ENCODE measurements around the gene DNAH7. TPM values are rescaled to one million over a fixed set of nuclear protein-coding genes. Genes with fewer than 3 reads are reported as not detected.
"Not testable (repeated sequence)": the region's sequence is repeated elsewhere in the genome, so short reads cannot be mapped to it uniquely, and the experiment has no call there.

Gene DNAH7
- total RNA-seq, 1 donor from 2014 or later: 1.2 TPM

GRCh38 chr2:195695002-195695631 is 373.5 kb downstream of the DNAH7 start:
- FAIRE-seq: no peak

GRCh38 chr2:195694553-195694952 is 374.1 kb downstream of the DNAH7 start:
- TF ChIP-seq CTCF (IDR thresholded peaks at IDR 0.05; ENCODE audit: insufficient read depth, low read depth, low read length) (no peak), EZH2 (IDR thresholded peaks at IDR 0.05; ENCODE audit: insufficient read depth, low read length) (no peak)
- no peaks in the 10 kb centered on the region for H3K4me1 ChIP-seq (ENCODE audit: insufficient read depth, low read length)
- FAIRE-seq: no peak
- H3K79me2 ChIP-seq (ENCODE audit: insufficient read depth, low read length): peaks cover 23% of the 10 kb centered on the region
- no peak overlapping the region for H3K27ac ChIP-seq (ENCODE audit: low read depth, low read length)
- Mint-ChIP-seq H3K27ac (ENCODE audit: unreplicated experiment) (peak overlapping the region; percentile 53), H3K27me3 (ENCODE audit: low read depth, unreplicated experiment) (no peaks in the 10 kb centered on the region), H3K4me1 (ENCODE audit: low read depth, unreplicated experiment) (peaks cover 7% of the 10 kb centered on the region), H3K36me3 (ENCODE audit: low read depth, unreplicated experiment) (peaks cover 4% of the 10 kb centered on the region), H3K4me3 (ENCODE audit: unreplicated experiment) (no peak overlapping the region), H3K9me3 (ENCODE audit: unreplicated experiment) (no peaks in the 10 kb centered on the region)
- H3K4me2 ChIP-seq (ENCODE audit: low read length): no peak overlapping the region
- H2AFZ ChIP-seq (ENCODE audit: low read depth, low read length): no peak overlapping the region
- no peaks in the 10 kb centered on the region for H3K9me3 ChIP-seq (ENCODE audit: insufficient read depth, low read depth, low read length)
- peaks cover 3% of the 10 kb centered on the region for H4K20me1 ChIP-seq (ENCODE audit: insufficient read depth, low read length)
- H3K36me3 ChIP-seq (ENCODE audit: insufficient read depth, low read length): no peaks in the 10 kb centered on the region
- no peak overlapping the region for H3K4me3 ChIP-seq (ENCODE audit: insufficient read depth, low read depth, low read length)
- no peak overlapping the region for H3K9ac ChIP-seq (ENCODE audit: low read length)
- DNase-seq (ENCODE audit: low read depth): no peak
- H3K27me3 ChIP-seq (ENCODE audit: insufficient read depth, low read length): no peaks in the 10 kb centered on the region

More at GRCh38 chr2:195695002-195695631, 373.5 kb downstream of the DNAH7 start:
- H3K9ac ChIP-seq (ENCODE audit: low read length): no peak overlapping the region
- Mint-ChIP-seq H3K36me3 (ENCODE audit: low read depth, unreplicated experiment) (peaks cover 4% of the 10 kb centered on the region), H3K9me3 (ENCODE audit: unreplicated experiment) (no peaks in the 10 kb centered on the region), H3K4me3 (ENCODE audit: unreplicated experiment) (no peak overlapping the region), H3K27me3 (ENCODE audit: low read depth, unreplicated experiment) (no peaks in the 10 kb centered on the region), H3K27ac (ENCODE audit: unreplicated experiment) (peak overlapping the region; percentile 16), H3K4me1 (ENCODE audit: low read depth, unreplicated experiment) (peaks cover 7% of the 10 kb centered on the region)
- DNase-seq (ENCODE audit: low read depth): no peak
- H4K20me1 ChIP-seq (ENCODE audit: insufficient read depth, low read length): peaks cover 3% of the 10 kb centered on the region
- TF ChIP-seq EZH2 (IDR thresholded peaks at IDR 0.05; ENCODE audit: insufficient read depth, low read length) (no peak), CTCF (IDR thresholded peaks at IDR 0.05; ENCODE audit: insufficient read depth, low read depth, low read length) (no peak)
- no peaks in the 10 kb centered on the region for H3K4me1 ChIP-seq (ENCODE audit: insufficient read depth, low read length)
- H2AFZ ChIP-seq (ENCODE audit: low read depth, low read length): no peak overlapping the region
- peaks cover 23% of the 10 kb centered on the region for H3K79me2 ChIP-seq (ENCODE audit: insufficient read depth, low read length)
- no peaks in the 10 kb centered on the region for H3K27me3 ChIP-seq (ENCODE audit: insufficient read depth, low read length)
- H3K36me3 ChIP-seq (ENCODE audit: insufficient read depth, low read length): no peaks in the 10 kb centered on the region
- no peak overlapping the region for H3K4me3 ChIP-seq (ENCODE audit: insufficient read depth, low read depth, low read length)
- no peaks in the 10 kb centered on the region for H3K9me3 ChIP-seq (ENCODE audit: insufficient read depth, low read depth, low read length)
- H3K27ac ChIP-seq (ENCODE audit: low read depth, low read length): no peak overlapping the region
- H3K4me2 ChIP-seq (ENCODE audit: low read length): no peak overlapping the region

- not testable (repeated sequence) for H3K27ac ChIP-seq (ENCODE audit: low read depth, low read length); H3K27ac Mint-ChIP-seq (ENCODE audit: unreplicated experiment); H3K4me3 Mint-ChIP-seq (ENCODE audit: unreplicated experiment); H3K36me3 ChIP-seq (ENCODE audit: insufficient read depth, low read length); H3K27me3 ChIP-seq (ENCODE audit: insufficient read depth, low read length); H3K36me3 Mint-ChIP-seq (ENCODE audit: low read depth, unreplicated experiment); H3K4me2 ChIP-seq (ENCODE audit: low read length); H3K9me3 ChIP-seq (ENCODE audit: insufficient read depth, low read depth, low read length); FAIRE-seq; H3K4me1 Mint-ChIP-seq (ENCODE audit: low read depth, unreplicated experiment); H3K4me1 ChIP-seq (ENCODE audit: insufficient read depth, low read length); H4K20me1 ChIP-seq (ENCODE audit: insufficient read depth, low read length); DNase-seq (ENCODE audit: low read depth); H3K27me3 Mint-ChIP-seq (ENCODE audit: low read depth, unreplicated experiment); H3K9me3 Mint-ChIP-seq (ENCODE audit: unreplicated experiment); H2AFZ ChIP-seq (ENCODE audit: low read depth, low read length); H3K4me3 ChIP-seq (ENCODE audit: insufficient read depth, low read depth, low read length); H3K9ac ChIP-seq (ENCODE audit: low read length)
- peaks cover 16% of the 10 kb centered on the region for H3K79me2 ChIP-seq (ENCODE audit: insufficient read depth, low read length)
These were observed 376.1 kb downstream of the DNAH7 start for GRCh38 chr2:195692531-195692930.

Other genes with a start within 250 kb of the DNAH7 start
- 42.6 and 51.7 TPM in 2 replicates for gene STK17B, start 102.7 kb upstream of the DNAH7 start, total RNA-seq